Neural crest cell (in vitro differentiated cells): ENCODE results near the gene COA7. TPM values are rescaled to one million over a fixed set of nuclear protein-coding genes. Genes with fewer than 3 reads are reported as not detected.

Experiments
- DNase-seq: peaks from one replicate; pipeline ENCODE4 v3.0.0; 2021; ENCODE audit warnings: low read depth, mixed read lengths, low spot score
- H3K27ac Mint-ChIP-seq: one replicate; pipeline ENCODE4 v1.8.0; 2021; ENCODE audit warnings: mild to moderate bottlenecking, mixed read lengths; ENCODE audit not compliant: unreplicated experiment
- H3K27me3 Mint-ChIP-seq: 2 replicates; pipeline ENCODE4 v1.8.0; 2021; ENCODE audit warnings: low read depth, mild to moderate bottlenecking, mixed read lengths
- H3K36me3 Mint-ChIP-seq: 2 replicates; pipeline ENCODE4 v1.8.0; 2021; ENCODE audit warnings: low read depth, mild to moderate bottlenecking, mixed read lengths
- H3K4me1 Mint-ChIP-seq: 2 replicates; pipeline ENCODE4 v1.8.0; 2021; ENCODE audit warnings: mixed read lengths
- H3K4me3 Mint-ChIP-seq: one replicate; pipeline ENCODE4 v1.8.0; 2021; ENCODE audit warnings: mild to moderate bottlenecking, mixed read lengths
- H3K9me3 Mint-ChIP-seq: 2 replicates; pipeline ENCODE4 v1.8.0; 2021; ENCODE audit warnings: mixed read lengths
- total RNA-seq: library from RNA; stranded (reverse); gene quantifications from 2 replicates; pipeline ENCODE4 v1.2.1, GENCODE V29; 2021
- TF ChIP-seq, protein P1 (sequence below): fragments of 200-600 bp; sonication (generic); conservative IDR thresholded peaks from 2 replicates; pipeline ENCODE4 v1.5.0; 2021; ENCODE audit warnings: antibody characterized with exemption, mild to moderate bottlenecking

COA7 gene
- total RNA-seq, 1 donor from 2014 or later, result 35.0 TPM

DNA sequence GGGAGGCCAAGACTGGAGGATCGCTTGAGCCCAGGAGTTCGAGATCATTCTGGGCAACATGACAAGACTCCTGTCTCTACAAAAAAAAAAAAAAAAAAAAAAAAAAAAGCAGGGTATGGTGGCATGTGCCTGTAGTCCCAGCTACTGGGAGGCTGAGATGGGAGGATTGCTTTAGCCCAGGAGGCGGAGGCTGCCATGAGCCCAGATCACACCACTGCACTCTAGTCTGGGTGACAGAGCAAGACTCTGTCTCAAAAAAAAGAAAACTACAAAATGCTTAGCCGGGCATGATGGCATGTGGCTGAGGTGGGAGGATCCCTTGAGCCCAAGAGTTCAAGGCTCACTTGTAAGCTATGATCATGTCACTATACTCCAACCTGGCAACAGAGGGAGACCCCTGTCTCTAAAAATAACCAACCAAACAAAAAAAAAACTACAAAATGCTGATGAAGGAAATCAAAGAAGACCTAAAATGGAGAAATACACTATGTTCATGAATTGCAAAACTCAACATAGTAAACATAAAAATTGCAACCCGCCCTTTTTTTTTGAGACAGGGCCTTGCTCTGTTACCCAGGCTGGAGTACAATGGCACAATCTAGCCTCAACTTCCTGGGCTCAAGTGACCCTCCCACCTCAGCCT lies 44.8 kb downstream of the COA7 start:
- Mint-ChIP-seq H3K9me3 (no peaks in the 10 kb centered on the region), H3K4me3 (no peak overlapping the region), H3K36me3 (no peaks in the 10 kb centered on the region), H3K27me3 (no peaks in the 10 kb centered on the region), H3K27ac (no peak overlapping the region), H3K4me1 (no peaks in the 10 kb centered on the region)
- no peak for DNase-seq
- TF ChIP-seq, protein P1, sequence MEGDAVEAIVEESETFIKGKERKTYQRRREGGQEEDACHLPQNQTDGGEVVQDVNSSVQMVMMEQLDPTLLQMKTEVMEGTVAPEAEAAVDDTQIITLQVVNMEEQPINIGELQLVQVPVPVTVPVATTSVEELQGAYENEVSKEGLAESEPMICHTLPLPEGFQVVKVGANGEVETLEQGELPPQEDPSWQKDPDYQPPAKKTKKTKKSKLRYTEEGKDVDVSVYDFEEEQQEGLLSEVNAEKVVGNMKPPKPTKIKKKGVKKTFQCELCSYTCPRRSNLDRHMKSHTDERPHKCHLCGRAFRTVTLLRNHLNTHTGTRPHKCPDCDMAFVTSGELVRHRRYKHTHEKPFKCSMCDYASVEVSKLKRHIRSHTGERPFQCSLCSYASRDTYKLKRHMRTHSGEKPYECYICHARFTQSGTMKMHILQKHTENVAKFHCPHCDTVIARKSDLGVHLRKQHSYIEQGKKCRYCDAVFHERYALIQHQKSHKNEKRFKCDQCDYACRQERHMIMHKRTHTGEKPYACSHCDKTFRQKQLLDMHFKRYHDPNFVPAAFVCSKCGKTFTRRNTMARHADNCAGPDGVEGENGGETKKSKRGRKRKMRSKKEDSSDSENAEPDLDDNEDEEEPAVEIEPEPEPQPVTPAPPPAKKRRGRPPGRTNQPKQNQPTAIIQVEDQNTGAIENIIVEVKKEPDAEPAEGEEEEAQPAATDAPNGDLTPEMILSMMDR, result no peak

DNA sequence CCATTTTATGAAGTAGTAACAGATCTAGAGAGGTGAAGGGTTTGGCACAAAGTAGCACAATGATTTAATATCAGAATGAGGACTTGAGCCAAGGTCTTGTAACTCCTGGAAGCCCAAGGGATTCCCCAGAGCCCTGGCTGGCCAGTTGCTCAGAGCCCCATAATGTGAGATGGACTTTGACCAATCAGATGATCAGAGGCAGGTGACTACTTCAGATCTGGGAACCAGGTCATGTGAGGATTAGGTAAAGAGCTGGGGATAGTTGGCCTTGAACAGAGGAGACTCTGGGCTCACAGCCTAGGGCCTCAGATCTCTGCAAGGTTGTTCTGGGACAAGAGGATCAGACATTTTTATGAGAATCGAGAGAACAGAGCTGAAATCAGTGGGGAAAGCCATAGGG lies 46.2 kb downstream of the COA7 start:
- peak overlapping the region; percentile 69 for H3K27ac Mint-ChIP-seq
- no peak overlapping the region for H3K4me3 Mint-ChIP-seq
- TF ChIP-seq, protein P1, result no peak
- no peaks in the 10 kb centered on the region for H3K27me3 Mint-ChIP-seq
- DNase-seq, result no peak
- peaks cover 3% of the 10 kb centered on the region for H3K9me3 Mint-ChIP-seq
- no peaks in the 10 kb centered on the region for H3K36me3 Mint-ChIP-seq
- no peaks in the 10 kb centered on the region for H3K4me1 Mint-ChIP-seq

DNA sequence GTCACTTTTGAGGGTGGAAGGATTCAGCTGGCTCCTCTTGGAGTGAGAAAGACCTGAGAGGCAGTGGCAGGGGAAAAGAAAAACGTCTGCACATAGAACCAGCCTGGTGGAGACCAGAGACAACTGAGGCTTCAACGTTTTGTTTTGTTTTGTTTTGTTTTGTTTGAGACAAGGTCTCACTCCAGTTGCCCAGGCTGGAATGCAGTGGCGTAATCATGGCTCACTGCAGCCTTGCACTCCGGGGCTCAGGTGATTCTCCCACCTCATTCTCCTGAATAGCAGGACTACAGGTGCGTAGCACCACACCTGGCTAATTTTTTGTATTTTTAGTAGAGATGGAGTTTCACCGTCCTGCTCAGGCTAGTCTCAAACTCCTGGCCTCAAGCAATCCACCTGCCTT lies 52.9 kb downstream of the COA7 start:
- TF ChIP-seq, protein P1, result no peak

DNA sequence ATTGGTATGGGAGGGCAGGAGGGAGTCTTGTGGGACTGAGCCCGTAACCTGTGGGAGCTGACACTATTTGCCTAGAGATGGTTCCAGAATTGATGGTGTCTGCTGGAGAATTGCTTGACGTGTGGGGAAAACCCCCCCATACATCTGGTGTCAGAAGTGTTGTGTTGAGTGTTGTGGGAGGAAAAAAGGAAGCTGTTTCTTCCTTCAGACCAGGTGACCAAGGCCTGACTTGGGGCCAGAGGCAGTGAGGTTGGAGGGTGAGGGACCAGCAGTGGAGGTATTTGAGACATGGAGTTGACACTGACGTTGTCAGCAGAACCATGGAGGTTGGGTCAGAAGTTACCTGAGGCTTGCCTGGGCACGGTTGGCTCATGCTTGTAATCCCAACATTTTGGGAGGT lies 56.8 kb downstream of the COA7 start:
- H3K4me3 Mint-ChIP-seq, result no peak overlapping the region
- no peaks in the 10 kb centered on the region for H3K36me3 Mint-ChIP-seq
- H3K27ac Mint-ChIP-seq, result no peak overlapping the region
- TF ChIP-seq, protein P1, result no peak
- H3K27me3 Mint-ChIP-seq, result peaks cover 2% of the 10 kb centered on the region
- H3K9me3 Mint-ChIP-seq, result peaks cover 3% of the 10 kb centered on the region
- DNase-seq, result no peak
- H3K4me1 Mint-ChIP-seq, result peaks cover 12% of the 10 kb centered on the region

More for the DNA sequence above, 52.9 kb downstream of the COA7 start:
- Mint-ChIP-seq H3K9me3 (peaks cover 3% of the 10 kb centered on the region), H3K4me1 (peaks cover 4% of the 10 kb centered on the region), H3K27me3 (no peaks in the 10 kb centered on the region), H3K27ac (no peak overlapping the region), H3K4me3 (no peak overlapping the region), H3K36me3 (no peaks in the 10 kb centered on the region)
- no peak for DNase-seq

DNA sequence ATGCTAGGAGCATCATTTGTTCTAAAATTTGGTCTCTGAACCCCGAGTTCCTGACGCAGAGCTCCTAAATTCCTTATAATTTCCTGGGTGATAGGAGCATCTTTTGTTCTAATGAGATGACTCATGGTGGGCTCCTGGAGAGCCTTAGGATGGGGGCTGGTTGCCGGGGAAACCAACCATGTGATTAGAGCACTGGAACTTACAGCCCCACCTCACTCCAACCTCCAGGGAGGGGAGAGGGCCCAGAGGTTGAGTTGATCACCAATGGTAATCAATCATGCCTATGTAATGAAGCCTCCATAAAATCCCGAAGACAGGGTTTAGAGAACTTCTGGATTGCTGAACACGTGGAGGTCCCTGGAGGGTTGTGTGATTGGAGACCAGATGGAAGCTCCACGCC lies 57.5 kb downstream of the COA7 start:
- Mint-ChIP-seq H3K4me3 (no peak overlapping the region), H3K9me3 (peaks cover 3% of the 10 kb centered on the region), H3K36me3 (no peaks in the 10 kb centered on the region), H3K27me3 (peaks cover 2% of the 10 kb centered on the region), H3K4me1 (peaks cover 12% of the 10 kb centered on the region), H3K27ac (no peak overlapping the region)
- TF ChIP-seq, protein P1, result no peak
- no peak for DNase-seq
